ENCODE results near the gene CD68. TPM values are rescaled to one million over a fixed set of nuclear protein-coding genes. Genes with fewer than 3 reads are reported as not detected.

The CD68 gene
- total RNA-seq, 6 experiments from 2014 or later: 31.6 to 179 (median 51.1) TPM

- peak overlapping the region; percentile 61 to 83 (median 76) for H3K4me3 ChIP-seq
- no peaks in the 10 kb centered on the region for H3K36me3 ChIP-seq
- H3K4me1 ChIP-seq: peaks cover 0 to 36% (median 9%) of the 10 kb centered on the region in 4 donors
- ATAC-seq: no peak
- DNase-seq: no peak
- H3K9me3 ChIP-seq: no peaks in the 10 kb centered on the region
- no peak for TF ChIP-seq POLR2A (IDR thresholded peaks at IDR 0.05)
- TF ChIP-seq CTCF (IDR thresholded peaks at IDR 0.05): no peak
- intact Hi-C loops (cut with DNase I): no loop called here
- H3K27me3 ChIP-seq: no peaks in the 10 kb centered on the region
- WGBS (ENCODE audit: insufficient coverage, low coverage, low lambda C conversion rate, missing lambda C conversion rate): 3% methylated on average over 13 of the region's 20 CpGs
- peak overlapping the region; percentile 55 to 85 (median 82) for H3K27ac ChIP-seq
Observed at GRCh38 chr17:7613769-7614424, 34.5 kb downstream of the CD68 start.

- intact Hi-C loops (cut with DNase I): no loop called here
- TF ChIP-seq POLR2A (IDR thresholded peaks at IDR 0.05) (peak; percentile 87), CTCF (IDR thresholded peaks at IDR 0.05) (peak; percentile 52 to 64 (median 58))
- Histone ChIP-seq H3K27me3 (no peaks in the 10 kb centered on the region), H3K4me3 (peak within 1 kb of the TSS; percentile 61 to 83 (median 76)), H3K4me1 (peaks cover 0 to 36% (median 9%) of the 10 kb centered on the region in 4 donors), H3K9me3 (no peaks in the 10 kb centered on the region), H3K36me3 (no peaks in the 10 kb centered on the region), H3K27ac (peak within 1 kb of the TSS; percentile 55 to 88 (median 82))
- DNase-seq (peak; percentile 100), ATAC-seq (peak; percentile 96 to 99 (median 97))
- under 1% methylated on average over 39 of the region's 93 CpGs for WGBS (ENCODE audit: insufficient coverage, low coverage, low lambda C conversion rate, missing lambda C conversion rate)
Observed at GRCh38 chr17:7614425-7615264, 35.2 kb downstream of the CD68 start, which contains the start of gene FXR2. Gene FXR2, minus strand, starts transcription at chr17:7614897. Its CDS starts 365 bp downstream, at chr17:7614532.

GRCh38 chr17:7615265-7615747 lies 35.9 kb downstream of the CD68 start:
- DNase-seq (no peak), ATAC-seq (no peak)
- peak overlapping the region; percentile 39 to 55 (median 40) for H3K4me3 ChIP-seq
- no peaks in the 10 kb centered on the region for H3K27me3 ChIP-seq
- H3K4me1 ChIP-seq: peaks cover 0 to 31% (median 9%) of the 10 kb centered on the region in 4 donors
- H3K9me3 ChIP-seq: no peaks in the 10 kb centered on the region
- WGBS (ENCODE audit: insufficient coverage, low coverage, low lambda C conversion rate, missing lambda C conversion rate): 11% methylated on average over 20 of the region's 28 CpGs
- H3K27ac ChIP-seq: peak overlapping the region; percentile 54 to 88 (median 69)
- TF ChIP-seq POLR2A (IDR thresholded peaks at IDR 0.05): no peak
- TF ChIP-seq CTCF (IDR thresholded peaks at IDR 0.05): no peak
- intact Hi-C loops (cut with DNase I): no loop called here
- H3K36me3 ChIP-seq: no peaks in the 10 kb centered on the region

- ATAC-seq (no peak), DNase-seq (no peak)
- intact Hi-C loops (cut with DNase I): no loop called here
- H3K4me3 ChIP-seq: no peak overlapping the region
- no peaks in the 10 kb centered on the region for H3K36me3 ChIP-seq
- H3K27me3 ChIP-seq: no peaks in the 10 kb centered on the region
- H3K27ac ChIP-seq: no peak overlapping the region
- H3K4me1 ChIP-seq: peaks cover 0 to 10% (median 4%) of the 10 kb centered on the region in 4 donors
- 65% methylated on average over 4 of the region's 5 CpGs for WGBS (ENCODE audit: insufficient coverage, low coverage, low lambda C conversion rate, missing lambda C conversion rate)
- no peaks in the 10 kb centered on the region for H3K9me3 ChIP-seq
- TF ChIP-seq CTCF (IDR thresholded peaks at IDR 0.05) (no peak), POLR2A (IDR thresholded peaks at IDR 0.05) (no peak)
Observed at GRCh38 chr17:7618608-7619007, 39.2 kb downstream of the CD68 start.
